NCI-H2196 (cell line): ENCODE measurements around the gene FRMPD3.

Experiments used
- DNase-seq: peaks from one replicate; lab custom pipeline; 2025; ENCODE audit not compliant: unreplicated experiment; lab: John Stamatoyannopoulos, UW

The FRMPD3 gene

GRCh38 chrX:107477406-107477805 lies 28.0 kb downstream of the FRMPD3 start:
- no peak for DNase-seq

- DNase-seq, result no peak
Measured at GRCh38 chrX:107480272-107480671, 30.8 kb downstream of the FRMPD3 start.

GRCh38 chrX:107482046-107482445 lies 32.6 kb downstream of the FRMPD3 start:
- peak; percentile 20 for DNase-seq

DNA sequence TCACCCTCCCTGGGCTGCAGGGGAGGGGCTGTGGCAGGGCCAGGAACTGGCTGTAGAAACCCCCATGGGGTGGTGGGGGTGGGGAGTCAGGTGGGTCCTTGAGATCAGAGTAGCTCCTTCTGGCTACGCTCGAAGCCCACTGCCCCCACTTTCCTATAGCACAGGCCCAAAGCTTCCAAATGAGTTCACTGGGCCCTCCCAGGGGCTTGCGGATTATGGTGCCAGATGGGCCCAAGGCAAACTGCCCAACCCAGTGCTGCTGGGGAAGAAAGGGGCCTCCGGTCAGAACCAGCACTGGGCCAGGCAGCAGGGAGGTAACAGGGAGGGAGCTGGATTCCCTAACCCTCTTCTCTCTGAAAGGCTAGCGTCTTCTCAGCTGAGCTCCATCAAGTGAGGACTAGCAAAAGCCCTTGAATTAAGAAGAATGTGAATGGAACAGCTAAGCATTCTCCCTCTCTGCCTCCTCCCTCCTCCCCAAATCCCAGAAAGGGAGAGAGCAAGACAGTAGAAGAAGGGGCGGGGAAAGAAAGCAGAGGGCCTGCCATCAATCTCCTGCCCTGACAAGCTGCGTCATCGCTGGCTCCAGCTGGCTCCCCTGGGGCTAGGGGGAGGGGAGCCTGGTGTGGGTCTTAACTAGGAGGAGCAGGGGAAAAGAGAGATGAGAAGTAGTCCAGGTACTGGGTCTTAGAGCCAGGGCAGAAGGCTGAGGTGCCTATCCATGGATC lies 34.7 kb downstream of the FRMPD3 start:
- DNase-seq, result no peak

DNA sequence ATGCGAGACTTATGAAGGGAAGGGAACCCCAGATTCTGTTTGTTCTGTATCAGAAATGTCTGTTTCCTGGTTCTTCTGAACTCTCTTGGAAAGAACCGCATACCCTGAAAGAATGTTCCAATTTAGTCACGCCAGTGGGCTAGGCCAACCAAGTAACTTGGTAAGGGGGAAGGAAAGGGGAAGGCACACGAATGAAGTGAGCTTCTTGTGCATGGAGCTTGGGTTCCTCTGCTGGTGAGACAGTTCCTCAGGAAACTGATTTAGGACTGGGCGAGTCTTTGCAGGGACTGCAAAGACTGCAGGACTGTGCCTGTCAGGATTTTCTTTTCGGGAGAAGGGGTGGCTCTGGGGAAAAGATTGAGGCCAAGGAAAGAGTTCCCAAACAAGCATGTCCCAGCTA lies 35.6 kb downstream of the FRMPD3 start:
- DNase-seq, result no peak

DNA sequence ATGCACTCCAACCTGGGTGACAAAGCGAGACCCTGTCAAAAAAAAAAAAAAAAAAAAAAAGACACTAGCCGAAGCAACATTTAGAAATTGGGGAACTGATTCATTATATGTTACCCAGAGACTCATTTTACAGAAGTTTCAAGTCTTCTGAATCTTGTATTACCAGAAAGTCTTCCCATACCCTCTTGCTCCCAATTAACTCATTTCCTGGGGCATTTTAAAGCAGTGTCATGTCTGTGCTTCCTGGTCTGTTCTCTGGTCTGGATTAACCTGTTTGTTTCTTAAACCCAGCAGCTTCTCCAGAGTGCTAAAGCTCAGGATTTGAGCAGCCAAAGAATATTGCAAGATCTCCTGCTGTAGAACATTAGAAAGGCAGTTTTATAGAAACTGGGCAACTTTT lies 43.7 kb downstream of the FRMPD3 start:
- no peak for DNase-seq

DNA sequence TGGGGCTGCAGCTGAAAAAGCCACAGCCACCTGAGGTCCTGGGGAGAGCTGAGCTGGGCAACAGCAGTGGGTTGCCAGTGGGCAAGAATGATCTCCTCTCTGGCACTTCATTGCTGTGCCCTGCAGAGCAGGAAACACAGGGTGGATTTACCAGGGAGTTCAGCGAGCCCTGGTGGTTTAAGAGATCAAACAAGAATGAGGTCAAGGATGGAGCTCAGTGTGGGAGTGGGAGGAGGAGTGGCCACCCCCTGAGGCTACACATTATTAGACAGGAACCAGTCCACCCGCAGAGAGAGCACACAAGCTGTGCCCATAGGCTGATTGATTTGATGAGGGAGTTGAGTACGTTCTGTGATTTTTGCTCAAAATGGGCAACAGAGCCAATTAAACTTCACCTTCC lies 47.3 kb downstream of the FRMPD3 start:
- DNase-seq, result no peak
